GM12874 (cell line): ENCODE results near the gene NECTIN2.

Experiments used
- TF ChIP-seq, protein P1 (sequence below): IDR thresholded peaks from 2 replicates; pipeline ENCODE4 v1.5.1; 2011; ENCODE audit warnings: low read depth, mild to moderate bottlenecking, control low read depth, low read length, moderate library complexity; ENCODE audit not compliant: insufficient read depth

Gene NECTIN2

GRCh38 chr19:44894946-44895345 is 48.8 kb downstream of the NECTIN2 start:
- TF ChIP-seq, protein P1, sequence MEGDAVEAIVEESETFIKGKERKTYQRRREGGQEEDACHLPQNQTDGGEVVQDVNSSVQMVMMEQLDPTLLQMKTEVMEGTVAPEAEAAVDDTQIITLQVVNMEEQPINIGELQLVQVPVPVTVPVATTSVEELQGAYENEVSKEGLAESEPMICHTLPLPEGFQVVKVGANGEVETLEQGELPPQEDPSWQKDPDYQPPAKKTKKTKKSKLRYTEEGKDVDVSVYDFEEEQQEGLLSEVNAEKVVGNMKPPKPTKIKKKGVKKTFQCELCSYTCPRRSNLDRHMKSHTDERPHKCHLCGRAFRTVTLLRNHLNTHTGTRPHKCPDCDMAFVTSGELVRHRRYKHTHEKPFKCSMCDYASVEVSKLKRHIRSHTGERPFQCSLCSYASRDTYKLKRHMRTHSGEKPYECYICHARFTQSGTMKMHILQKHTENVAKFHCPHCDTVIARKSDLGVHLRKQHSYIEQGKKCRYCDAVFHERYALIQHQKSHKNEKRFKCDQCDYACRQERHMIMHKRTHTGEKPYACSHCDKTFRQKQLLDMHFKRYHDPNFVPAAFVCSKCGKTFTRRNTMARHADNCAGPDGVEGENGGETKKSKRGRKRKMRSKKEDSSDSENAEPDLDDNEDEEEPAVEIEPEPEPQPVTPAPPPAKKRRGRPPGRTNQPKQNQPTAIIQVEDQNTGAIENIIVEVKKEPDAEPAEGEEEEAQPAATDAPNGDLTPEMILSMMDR, result no peak

DNA sequence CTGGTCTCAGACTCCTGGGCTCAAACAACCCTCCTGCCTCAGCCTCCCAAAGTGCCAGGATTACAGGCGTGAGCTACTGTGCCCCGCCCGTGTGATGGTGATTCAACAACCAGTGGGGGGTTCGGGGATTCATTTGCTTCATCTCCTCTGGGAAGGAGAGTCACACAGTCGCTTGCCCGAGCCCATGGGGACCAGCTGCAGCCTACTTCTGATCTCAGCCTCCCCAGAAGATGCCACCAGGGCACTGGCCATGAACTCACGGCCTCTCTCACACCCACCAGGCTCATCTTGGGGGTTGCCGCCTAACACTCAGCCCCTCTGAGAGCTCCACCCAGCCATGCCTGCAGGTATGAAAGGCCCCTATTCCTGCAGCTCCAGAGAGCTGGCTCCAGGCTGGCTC is 51.7 kb downstream of the NECTIN2 start:
- TF ChIP-seq, protein P1, result no peak

GRCh38 chr19:44900328-44901244 is 54.5 kb downstream of the NECTIN2 start:
- TF ChIP-seq, protein P1, result no peak

DNA sequence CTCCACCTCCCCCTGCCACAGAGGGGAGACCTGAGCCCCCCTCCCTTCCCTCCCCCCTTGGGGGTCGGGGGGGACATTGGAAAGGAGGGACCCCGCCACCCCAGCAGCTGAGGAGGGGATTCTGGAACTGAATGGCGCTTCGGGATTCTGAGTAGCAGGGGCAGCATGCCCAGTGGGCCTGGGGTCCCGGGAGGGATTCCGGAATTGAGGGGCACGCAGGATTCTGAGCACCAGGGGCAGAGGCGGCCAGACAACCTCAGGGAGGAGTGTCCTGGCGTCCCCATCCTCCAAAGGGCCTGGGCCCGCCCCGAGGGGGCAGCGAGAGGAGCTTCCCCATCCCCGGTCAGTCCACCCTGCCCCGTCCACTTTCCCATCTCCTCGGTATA is 57.1 kb downstream of the NECTIN2 start:
- TF ChIP-seq, protein P1, result no peak

DNA sequence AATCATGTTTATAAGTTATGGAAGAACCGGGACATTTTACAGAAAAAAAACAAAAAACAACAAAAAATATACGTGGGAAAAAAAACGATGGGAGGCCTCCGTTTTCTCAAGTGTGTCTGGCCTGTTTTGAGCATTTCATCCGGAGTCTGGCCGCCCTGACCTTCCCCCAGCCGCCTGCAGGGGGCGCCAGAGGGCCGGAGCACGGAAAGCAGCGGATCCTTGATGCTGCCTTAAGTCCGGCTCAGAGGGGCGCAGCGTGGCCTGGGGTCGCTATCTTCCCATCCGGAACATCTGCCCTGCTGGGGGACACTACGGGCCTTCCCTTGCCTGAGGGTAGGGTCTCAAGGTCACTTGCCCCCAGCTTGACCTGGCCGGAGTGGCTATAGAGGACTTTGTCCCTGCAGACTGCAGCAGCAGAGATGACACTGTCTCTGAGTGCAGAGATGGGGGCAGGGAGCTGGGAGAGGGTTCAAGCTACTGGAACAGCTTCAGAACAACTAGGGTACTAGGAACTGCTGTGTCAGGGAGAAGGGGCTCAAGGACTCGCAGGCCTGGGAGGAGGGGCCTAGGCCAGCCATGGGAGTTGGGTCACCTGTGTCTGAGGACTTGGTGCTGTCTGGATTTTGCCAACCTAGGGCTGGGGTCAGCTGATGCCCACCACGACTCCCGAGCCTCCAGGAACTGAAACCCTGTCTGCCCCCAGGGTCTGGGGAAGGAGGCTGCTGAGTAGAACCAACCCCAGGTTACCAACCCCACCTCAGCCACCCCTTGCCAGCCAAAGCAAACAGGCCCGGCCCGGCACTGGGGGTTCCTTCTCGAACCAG is 57.7 kb downstream of the NECTIN2 start:
- TF ChIP-seq, protein P1, result peak; percentile 98

GRCh38 chr19:44904426-44904994 is 58.4 kb downstream of the NECTIN2 start:
- TF ChIP-seq, protein P1, result peak; percentile 24; the same call in 1 of the 2 replicates
